GM19438 (cell line): ENCODE results near the gene IGFBP2.

Source experiments
- ATAC-seq: cut with Tn5 transposase; IDR thresholded peaks from one replicate; pipeline ENCODE4 v1.9.1; 2021; ENCODE audit warnings: low read depth; ENCODE audit not compliant: unreplicated experiment

IGFBP2 gene

GRCh38 chr2:216659276-216659675, 26.1 kb downstream of the IGFBP2 start:
- ATAC-seq: no peak

GRCh38 chr2:216660496-216660895, 27.3 kb downstream of the IGFBP2 start:
- no peak for ATAC-seq

- no peak for ATAC-seq
Measured at GRCh38 chr2:216661051-216661450, 27.8 kb downstream of the IGFBP2 start.

- ATAC-seq: no peak
Measured at GRCh38 chr2:216661639-216662375, 28.6 kb downstream of the IGFBP2 start.

- ATAC-seq: no peak
Measured at GRCh38 chr2:216663106-216663505, 29.9 kb downstream of the IGFBP2 start.

GRCh38 chr2:216663846-216664245, 30.6 kb downstream of the IGFBP2 start:
- no peak for ATAC-seq

GRCh38 chr2:216664593-216665034, 31.4 kb downstream of the IGFBP2 start:
- no peak for ATAC-seq

GRCh38 chr2:216665242-216665641, 32.0 kb downstream of the IGFBP2 start:
- ATAC-seq: no peak

- no peak for ATAC-seq
Measured at GRCh38 chr2:216665717-216666116, 32.5 kb downstream of the IGFBP2 start.

GRCh38 chr2:216666461-216667233, 33.4 kb downstream of the IGFBP2 start:
- ATAC-seq: peak; percentile 90

GRCh38 chr2:216670266-216671080, 37.3 kb downstream of the IGFBP2 start:
- no peak for ATAC-seq

- no peak for ATAC-seq
Measured at GRCh38 chr2:216671081-216671411, 37.8 kb downstream of the IGFBP2 start.

GRCh38 chr2:216671791-216672343, 38.6 kb downstream of the IGFBP2 start:
- no peak for ATAC-seq

- no peak for ATAC-seq
Measured at GRCh38 chr2:216672466-216672865, 39.2 kb downstream of the IGFBP2 start.

- no peak for ATAC-seq
Measured at GRCh38 chr2:216673021-216673420, 39.8 kb downstream of the IGFBP2 start.

- no peak for ATAC-seq
Measured at GRCh38 chr2:216673609-216674008, 40.4 kb downstream of the IGFBP2 start.

GRCh38 chr2:216674376-216674775, 41.2 kb downstream of the IGFBP2 start:
- ATAC-seq: no peak

- no peak for ATAC-seq
Measured at GRCh38 chr2:216676630-216677029, 43.4 kb downstream of the IGFBP2 start.

- ATAC-seq: no peak
Measured at GRCh38 chr2:216677439-216678097, 44.3 kb downstream of the IGFBP2 start.

GRCh38 chr2:216678098-216678465, 44.9 kb downstream of the IGFBP2 start:
- ATAC-seq: no peak
